DOHH2 (cell line): ENCODE results near the gene COMMD7.

ENCODE experiments used
- EZH2phosphoT487 ChIP-seq: fragments of 200-600 bp; sonication (generic); IDR thresholded peaks from 2 replicates; pipeline ENCODE4 v1.6.1; 2017; ENCODE audit warnings: borderline replicate concordance, mild to moderate bottlenecking, antibody characterized with exemption, low read length, moderate library complexity, mixed read lengths
- TF ChIP-seq, protein P1 (sequence below): fragments of 200-600 bp; sonication (generic); IDR thresholded peaks from one replicate; pipeline ENCODE4 v1.5.1; 2014; ENCODE audit warnings: antibody characterized with exemption, mild to moderate bottlenecking, low read depth, low read length; ENCODE audit not compliant: poor library complexity, severe bottlenecking

DNA sequence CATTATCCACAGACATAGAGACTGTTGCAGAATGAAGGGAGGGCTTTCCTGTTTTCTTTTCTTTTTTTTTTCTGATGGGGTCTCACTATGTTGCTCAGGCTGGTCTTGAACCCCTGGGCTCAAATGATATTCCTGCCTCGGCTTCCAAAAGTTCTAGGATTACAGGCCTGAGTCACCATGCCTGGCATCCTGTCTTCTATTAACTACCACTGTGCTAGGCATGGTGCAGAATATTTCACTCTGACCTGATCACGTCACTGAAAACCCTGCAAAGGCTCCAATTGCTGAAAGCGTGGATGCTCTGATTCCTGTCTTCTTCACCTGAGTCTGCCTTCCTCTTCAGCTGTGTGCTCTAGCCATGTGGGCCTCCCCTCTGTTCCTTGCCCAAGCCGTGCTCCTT, 10.5 kb upstream of the COMMD7 start:
- TF ChIP-seq, protein P1, sequence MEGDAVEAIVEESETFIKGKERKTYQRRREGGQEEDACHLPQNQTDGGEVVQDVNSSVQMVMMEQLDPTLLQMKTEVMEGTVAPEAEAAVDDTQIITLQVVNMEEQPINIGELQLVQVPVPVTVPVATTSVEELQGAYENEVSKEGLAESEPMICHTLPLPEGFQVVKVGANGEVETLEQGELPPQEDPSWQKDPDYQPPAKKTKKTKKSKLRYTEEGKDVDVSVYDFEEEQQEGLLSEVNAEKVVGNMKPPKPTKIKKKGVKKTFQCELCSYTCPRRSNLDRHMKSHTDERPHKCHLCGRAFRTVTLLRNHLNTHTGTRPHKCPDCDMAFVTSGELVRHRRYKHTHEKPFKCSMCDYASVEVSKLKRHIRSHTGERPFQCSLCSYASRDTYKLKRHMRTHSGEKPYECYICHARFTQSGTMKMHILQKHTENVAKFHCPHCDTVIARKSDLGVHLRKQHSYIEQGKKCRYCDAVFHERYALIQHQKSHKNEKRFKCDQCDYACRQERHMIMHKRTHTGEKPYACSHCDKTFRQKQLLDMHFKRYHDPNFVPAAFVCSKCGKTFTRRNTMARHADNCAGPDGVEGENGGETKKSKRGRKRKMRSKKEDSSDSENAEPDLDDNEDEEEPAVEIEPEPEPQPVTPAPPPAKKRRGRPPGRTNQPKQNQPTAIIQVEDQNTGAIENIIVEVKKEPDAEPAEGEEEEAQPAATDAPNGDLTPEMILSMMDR, result no peak
- no peak for TF ChIP-seq EZH2phosphoT487
